NCI-H146 (cell line): ENCODE results near the gene VCX2.
"Not testable (repeated sequence)": the region's sequence is repeated elsewhere in the genome, so short reads cannot be mapped to it uniquely, and the experiment has no call there.

Source experiments
- DNase-seq: peaks from one replicate; lab custom pipeline; 2025; lab: John Stamatoyannopoulos, UW

VCX2 gene

DNA sequence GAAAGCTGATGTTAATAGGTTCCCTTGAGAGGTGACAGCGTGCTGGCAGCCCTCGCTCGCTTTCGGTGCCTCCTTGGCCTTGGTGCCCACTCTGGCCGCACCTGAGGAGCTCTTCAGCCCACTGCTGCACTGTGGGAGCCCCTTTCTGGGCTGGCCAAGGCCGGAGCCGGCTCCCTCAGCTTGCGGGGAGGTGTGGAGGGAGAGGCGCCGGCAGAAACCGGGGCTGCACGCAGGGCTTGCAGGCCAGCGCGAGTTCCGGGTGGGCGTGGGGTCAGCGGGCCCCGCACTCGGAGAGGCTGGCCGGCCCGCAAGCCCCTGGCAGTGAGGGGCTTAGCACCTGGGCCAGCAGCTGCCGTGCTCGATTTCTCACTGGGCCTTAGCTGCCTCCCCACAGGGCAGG is 49.7 kb downstream of the VCX2 start:
- not testable (repeated sequence) for DNase-seq
